Keratinocyte (primary cell): ENCODE measurements around the gene DNAJC5G.

Experiments
- EZH2 ChIP-seq: IDR thresholded peaks from one replicate; pipeline ENCODE4 v1.6.1; 2012; ENCODE audit warnings: inconsistent platforms, mild to moderate bottlenecking, low read length, moderate library complexity
- TF ChIP-seq, protein P1 (sequence below), 3 experiments: IDR thresholded peaks in 1 of 3; conservative IDR thresholded peaks in 1 of 3; optimal IDR thresholded peaks in 1 of 3; 2 replicates in 2 of 3; 3 replicates in 1 of 3; pipeline versions ENCODE3 to v1.5.1; 2011; ENCODE audit warnings: low read length in 3 of 3, mild to moderate bottlenecking in 3 of 3, moderate library complexity in 2 of 3, control low read depth in 1 of 3, inconsistent platforms in 1 of 3; ENCODE audit not compliant: insufficient read depth in 2 of 3; ENCODE audit errors: extremely low read depth in 1 of 3

DNA sequence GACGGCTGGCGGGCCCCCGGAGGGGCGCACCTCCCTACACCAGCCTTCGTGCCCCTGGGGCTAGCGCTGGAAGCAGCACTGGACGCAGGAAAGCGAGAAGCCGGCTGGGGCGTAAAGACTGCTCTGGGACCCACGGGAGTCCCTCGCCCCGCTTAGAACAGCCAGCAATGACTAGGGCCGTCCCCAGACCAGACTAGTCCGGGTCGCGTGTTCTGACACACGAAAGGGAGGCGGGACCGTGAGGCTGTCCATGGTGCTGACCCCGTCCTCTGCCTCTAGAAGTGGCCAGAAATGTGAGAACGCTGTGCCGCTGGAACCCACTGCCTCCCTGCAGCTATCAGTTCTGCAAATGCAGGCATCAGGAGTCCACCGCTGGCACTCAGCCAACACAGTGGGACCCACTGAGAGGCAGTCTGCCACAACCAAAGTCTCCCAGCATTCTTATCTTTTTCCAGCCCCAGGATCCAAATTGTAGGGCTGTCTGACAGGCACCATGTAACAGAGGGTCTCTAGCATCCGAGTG is 33.2 kb downstream of the DNAJC5G start, which contains the start of gene UCN:
- TF ChIP-seq, protein P1, sequence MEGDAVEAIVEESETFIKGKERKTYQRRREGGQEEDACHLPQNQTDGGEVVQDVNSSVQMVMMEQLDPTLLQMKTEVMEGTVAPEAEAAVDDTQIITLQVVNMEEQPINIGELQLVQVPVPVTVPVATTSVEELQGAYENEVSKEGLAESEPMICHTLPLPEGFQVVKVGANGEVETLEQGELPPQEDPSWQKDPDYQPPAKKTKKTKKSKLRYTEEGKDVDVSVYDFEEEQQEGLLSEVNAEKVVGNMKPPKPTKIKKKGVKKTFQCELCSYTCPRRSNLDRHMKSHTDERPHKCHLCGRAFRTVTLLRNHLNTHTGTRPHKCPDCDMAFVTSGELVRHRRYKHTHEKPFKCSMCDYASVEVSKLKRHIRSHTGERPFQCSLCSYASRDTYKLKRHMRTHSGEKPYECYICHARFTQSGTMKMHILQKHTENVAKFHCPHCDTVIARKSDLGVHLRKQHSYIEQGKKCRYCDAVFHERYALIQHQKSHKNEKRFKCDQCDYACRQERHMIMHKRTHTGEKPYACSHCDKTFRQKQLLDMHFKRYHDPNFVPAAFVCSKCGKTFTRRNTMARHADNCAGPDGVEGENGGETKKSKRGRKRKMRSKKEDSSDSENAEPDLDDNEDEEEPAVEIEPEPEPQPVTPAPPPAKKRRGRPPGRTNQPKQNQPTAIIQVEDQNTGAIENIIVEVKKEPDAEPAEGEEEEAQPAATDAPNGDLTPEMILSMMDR (optimal IDR thresholded peaks at IDR 0.05 in 1 of 3, IDR thresholded peaks at IDR 0.05 in 1 of 3, conservative IDR thresholded peaks at IDR 0.05 in 1 of 3; ENCODE audit: extremely low read depth in 1 of 3, insufficient read depth in 2 of 3, low read length in 3 of 3) = no peak
- TF ChIP-seq EZH2 = no peak
